Measurements from ENCODE around the gene SNX14.

Gene SNX14

GRCh38 chr6:85456782-85457181 is 136.9 kb downstream of the SNX14 start:
- no peak for TF ChIP-seq CTCF (IDR thresholded peaks at IDR 0.05; ENCODE audit: low read depth, low read length)
- H3K4me3 ChIP-seq (ENCODE audit: low read depth, low read length): no peak overlapping the region
